ENCODE measurements around the gene EDAR.

Gene EDAR

GRCh38 chr2:108906403-108907077, 82.5 kb downstream of the EDAR start:
- no peak for DNase-seq

GRCh38 chr2:108905906-108906305, 83.1 kb downstream of the EDAR start:
- no peak for DNase-seq

- no peak for DNase-seq
Measured at GRCh38 chr2:108905176-108905575, 83.8 kb downstream of the EDAR start.

- DNase-seq: no peak
Measured at GRCh38 chr2:108904680-108905079, 84.3 kb downstream of the EDAR start.

GRCh38 chr2:108898315-108899082, 90.5 kb downstream of the EDAR start:
- DNase-seq: no peak

GRCh38 chr2:108896741-108897140, 92.3 kb downstream of the EDAR start:
- no peak for DNase-seq

- DNase-seq: no peak
Measured at GRCh38 chr2:108895188-108895587, 93.8 kb downstream of the EDAR start.

GRCh38 chr2:108894766-108895165, 94.3 kb downstream of the EDAR start:
- DNase-seq: no peak

GRCh38 chr2:108893277-108893676, 95.7 kb downstream of the EDAR start:
- no peak for DNase-seq

GRCh38 chr2:108889907-108890306, 99.1 kb downstream of the EDAR start:
- DNase-seq: no peak

- DNase-seq: no peak
Measured at GRCh38 chr2:108884619-108885018, 104.4 kb downstream of the EDAR start.

GRCh38 chr2:108878276-108878675, 110.7 kb downstream of the EDAR start:
- no peak for DNase-seq

- DNase-seq: no peak
Measured at GRCh38 chr2:108877506-108877905, 111.5 kb downstream of the EDAR start.

- no peak for DNase-seq
Measured at GRCh38 chr2:108870069-108870644, 118.9 kb downstream of the EDAR start.

- DNase-seq: no peak
Measured at GRCh38 chr2:108869542-108869941, 119.5 kb downstream of the EDAR start.

GRCh38 chr2:108868911-108869310, 120.1 kb downstream of the EDAR start:
- DNase-seq: no peak

GRCh38 chr2:108866041-108866440, 123.0 kb downstream of the EDAR start:
- no peak for DNase-seq

- DNase-seq: no peak
Measured at GRCh38 chr2:108858894-108859293, 130.1 kb downstream of the EDAR start.

- DNase-seq: no peak
Measured at GRCh38 chr2:108855194-108855593, 133.8 kb downstream of the EDAR start.

- no peak for DNase-seq
Measured at GRCh38 chr2:108854484-108854883, 134.5 kb downstream of the EDAR start.

- no peak for DNase-seq
Measured at GRCh38 chr2:108853421-108853820, 135.6 kb downstream of the EDAR start.

- no peak for DNase-seq
Measured at GRCh38 chr2:108852375-108852774, 136.6 kb downstream of the EDAR start.

GRCh38 chr2:108847000-108847399, 142.0 kb downstream of the EDAR start:
- DNase-seq: no peak

GRCh38 chr2:108845923-108846322, 143.1 kb downstream of the EDAR start:
- no peak for DNase-seq

Measured in activated T-cell treated with anti-CD3 and anti-CD28 coated beads, Interleukin-2, amount 50 U/mL, for 1 hour (primary cell).